MM.1S (cell line): ENCODE data around the gene ZNF618.

Source experiments
- DNase-seq: peaks from one replicate; pipeline ENCODE4 v3.0.0-alpha.2; 2015
- H2AFZ ChIP-seq: fragments of 300-600 bp; sonication (generic); 2 replicates; pipeline ENCODE4 v1.6.0; 2016; ENCODE audit warnings: antibody characterized with exemption, low read length
- H3F3A ChIP-seq: fragments of 300-600 bp; sonication (generic); 2 replicates; pipeline ENCODE4 v1.6.1; 2016; ENCODE audit warnings: mild to moderate bottlenecking, antibody characterized with exemption, low read length, moderate library complexity, mixed read lengths; ENCODE audit not compliant: insufficient read depth
- H3K27ac ChIP-seq: fragments of 300-600 bp; sonication (generic); 2 replicates; pipeline ENCODE4 v1.5.1; 2016; ENCODE audit warnings: mild to moderate bottlenecking, low read length
- H3K27me3 ChIP-seq: fragments of 300-600 bp; sonication (generic); replicated peaks from 2 replicates; pipeline ENCODE4 v1.6.0; 2016; ENCODE audit warnings: low read length; ENCODE audit not compliant: insufficient read depth
- H3K36me3 ChIP-seq: fragments of 300-600 bp; sonication (generic); replicated peaks from 2 replicates; pipeline ENCODE4 v1.6.1; 2016; ENCODE audit warnings: mild to moderate bottlenecking, low read length, mixed read lengths; ENCODE audit not compliant: insufficient read depth
- H3K4me1 ChIP-seq: fragments of 300-600 bp; sonication (generic); 2 replicates; pipeline ENCODE4 v1.6.1; 2016; ENCODE audit warnings: low read length, mixed read lengths
- H3K4me2 ChIP-seq: fragments of 300-600 bp; sonication (generic); 2 replicates; pipeline ENCODE4 v1.6.0; 2016; ENCODE audit warnings: low read depth, low read length
- H3K4me3 ChIP-seq: fragments of 300-600 bp; sonication (generic); 2 replicates; pipeline ENCODE4 v1.5.1; 2016; ENCODE audit warnings: low read length, mixed read lengths
- H3K79me2 ChIP-seq: fragments of 300-600 bp; sonication (generic); 2 replicates; pipeline ENCODE4 v1.6.1; 2016; ENCODE audit warnings: mixed run types, low read length, mixed read lengths
- H3K9ac ChIP-seq: fragments of 300-600 bp; sonication (generic); 2 replicates; pipeline ENCODE4 v1.6.1; 2016; ENCODE audit warnings: low read length, mixed read lengths
- H3K9me2 ChIP-seq: fragments of 300-600 bp; sonication (generic); replicated peaks from 2 replicates; pipeline ENCODE4 v1.6.1; 2016; ENCODE audit warnings: mild to moderate bottlenecking, low read length, mixed read lengths; ENCODE audit not compliant: insufficient read depth
- H3K9me3 ChIP-seq: fragments of 300-600 bp; sonication (generic); replicated peaks from 2 replicates; pipeline ENCODE4 v1.6.1; 2016; ENCODE audit warnings: mild to moderate bottlenecking, low read length, mixed read lengths; ENCODE audit not compliant: insufficient read depth
- H4K20me1 ChIP-seq: fragments of 300-600 bp; sonication (generic); 2 replicates; pipeline ENCODE4 v1.6.1; 2016; ENCODE audit warnings: mild to moderate bottlenecking, low read length, moderate library complexity, mixed read lengths; ENCODE audit not compliant: insufficient read depth
- EZH2 ChIP-seq: fragments of 300-600 bp; sonication (generic); optimal IDR thresholded peaks from 2 replicates; pipeline ENCODE3; 2017; ENCODE audit warnings: low read depth, mild to moderate bottlenecking, antibody characterized with exemption, low read length, mixed read lengths
- EZH2phosphoT487 ChIP-seq: fragments of 300-600 bp; sonication (generic); IDR thresholded peaks from 2 replicates; pipeline ENCODE4 v1.6.1; 2018; ENCODE audit warnings: antibody characterized with exemption, low read length
- TF ChIP-seq, protein P1 (sequence below): fragments of 300-600 bp; sonication (generic); IDR thresholded peaks from 2 replicates; pipeline ENCODE4 v1.5.1; 2016; ENCODE audit warnings: antibody characterized with exemption, low read length, mixed read lengths

Gene ZNF618

DNA sequence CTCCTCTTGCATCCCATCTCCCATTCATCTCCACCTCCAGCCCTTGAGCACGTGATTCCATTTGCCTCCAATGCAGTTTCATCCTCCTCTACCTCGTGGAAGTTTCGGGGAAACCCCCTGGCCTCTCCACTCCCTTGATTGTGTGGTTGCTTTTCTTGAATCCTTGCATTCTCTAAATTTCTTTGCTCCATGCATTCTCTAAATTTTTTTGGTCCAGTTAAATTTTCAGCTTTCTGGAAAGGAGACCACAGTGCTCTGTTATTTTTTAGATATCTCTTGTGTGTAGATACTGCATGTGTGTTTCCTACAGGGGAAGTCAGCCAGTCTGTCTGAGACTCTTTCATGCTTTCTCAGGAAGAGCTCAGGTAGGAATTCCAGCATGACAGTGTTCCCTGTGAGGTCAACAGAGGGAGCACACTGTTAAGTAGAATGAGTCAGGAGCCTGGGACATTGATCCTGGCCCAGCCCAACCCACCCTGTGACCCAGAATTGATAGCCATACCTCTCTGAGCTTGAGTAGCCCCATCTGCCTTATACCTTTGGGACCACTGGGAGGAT, 149.2 kb downstream of the ZNF618 start:
- no peaks in the 10 kb centered on the region for H3K36me3 ChIP-seq
- H4K20me1 ChIP-seq, result no peaks in the 10 kb centered on the region
- H3K9me2 ChIP-seq, result no peaks in the 10 kb centered on the region
- H3K9me3 ChIP-seq, result no peaks in the 10 kb centered on the region
- DNase-seq, result no peak
- no peaks in the 10 kb centered on the region for H3K79me2 ChIP-seq
- no peak overlapping the region for H3K27ac ChIP-seq
- no peak for TF ChIP-seq EZH2phosphoT487
- TF ChIP-seq EZH2, result no peak
- TF ChIP-seq, protein P1, sequence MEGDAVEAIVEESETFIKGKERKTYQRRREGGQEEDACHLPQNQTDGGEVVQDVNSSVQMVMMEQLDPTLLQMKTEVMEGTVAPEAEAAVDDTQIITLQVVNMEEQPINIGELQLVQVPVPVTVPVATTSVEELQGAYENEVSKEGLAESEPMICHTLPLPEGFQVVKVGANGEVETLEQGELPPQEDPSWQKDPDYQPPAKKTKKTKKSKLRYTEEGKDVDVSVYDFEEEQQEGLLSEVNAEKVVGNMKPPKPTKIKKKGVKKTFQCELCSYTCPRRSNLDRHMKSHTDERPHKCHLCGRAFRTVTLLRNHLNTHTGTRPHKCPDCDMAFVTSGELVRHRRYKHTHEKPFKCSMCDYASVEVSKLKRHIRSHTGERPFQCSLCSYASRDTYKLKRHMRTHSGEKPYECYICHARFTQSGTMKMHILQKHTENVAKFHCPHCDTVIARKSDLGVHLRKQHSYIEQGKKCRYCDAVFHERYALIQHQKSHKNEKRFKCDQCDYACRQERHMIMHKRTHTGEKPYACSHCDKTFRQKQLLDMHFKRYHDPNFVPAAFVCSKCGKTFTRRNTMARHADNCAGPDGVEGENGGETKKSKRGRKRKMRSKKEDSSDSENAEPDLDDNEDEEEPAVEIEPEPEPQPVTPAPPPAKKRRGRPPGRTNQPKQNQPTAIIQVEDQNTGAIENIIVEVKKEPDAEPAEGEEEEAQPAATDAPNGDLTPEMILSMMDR, result no peak
- no peaks in the 10 kb centered on the region for H3F3A ChIP-seq
- H3K9ac ChIP-seq, result no peak overlapping the region
- no peak overlapping the region for H3K4me3 ChIP-seq
- no peak overlapping the region for H2AFZ ChIP-seq
- H3K27me3 ChIP-seq, result no peaks in the 10 kb centered on the region
- no peaks in the 10 kb centered on the region for H3K4me1 ChIP-seq
- no peak overlapping the region for H3K4me2 ChIP-seq

DNA sequence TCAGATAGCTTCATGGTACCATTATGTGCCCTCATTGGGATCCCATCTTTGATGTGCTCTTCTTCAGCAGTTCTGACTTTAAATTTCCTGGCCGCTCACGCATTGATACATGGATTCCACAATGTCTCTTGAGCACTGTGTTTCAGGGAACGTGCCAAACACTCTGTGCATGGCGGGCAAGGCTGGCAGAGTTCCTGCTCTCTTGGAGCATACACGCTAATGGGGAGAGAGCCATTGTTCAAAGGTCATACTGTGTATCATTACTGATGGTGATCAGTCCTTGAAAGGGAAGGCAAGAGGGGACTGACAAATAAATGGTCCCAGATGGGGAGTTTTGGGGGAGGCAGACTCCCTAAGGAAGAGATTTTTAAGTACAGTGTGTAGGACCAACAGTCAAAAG, 149.7 kb downstream of the ZNF618 start:
- no peaks in the 10 kb centered on the region for H3K36me3 ChIP-seq
- H3K9me3 ChIP-seq, result no peaks in the 10 kb centered on the region
- H3K79me2 ChIP-seq, result no peaks in the 10 kb centered on the region

DNA sequence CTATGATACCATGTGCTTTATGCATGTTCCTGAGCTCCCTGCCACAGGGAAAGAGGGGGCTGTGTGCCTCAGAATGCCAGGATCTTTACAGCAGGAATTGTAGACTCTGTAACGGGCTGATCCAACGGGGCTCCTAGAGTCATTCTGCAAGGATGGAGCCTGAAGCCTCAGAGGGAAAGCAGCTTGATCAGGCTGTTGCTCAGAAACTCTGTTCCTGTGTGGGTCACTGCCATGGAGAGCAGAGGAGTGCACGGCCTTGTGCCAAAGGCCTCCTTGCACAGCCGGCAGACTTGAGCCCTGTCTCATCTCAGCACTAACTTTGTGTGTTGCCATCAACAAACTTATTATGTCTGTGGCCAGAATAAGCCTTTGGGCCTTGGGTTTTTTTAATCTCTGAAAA, 150.2 kb downstream of the ZNF618 start:
- H3K4me2 ChIP-seq, result no peak overlapping the region
- H3K36me3 ChIP-seq, result no peaks in the 10 kb centered on the region
- TF ChIP-seq EZH2, result no peak
- TF ChIP-seq, protein P1, result no peak
- TF ChIP-seq EZH2phosphoT487, result no peak

More for the DNA sequence above, 149.7 kb downstream of the ZNF618 start:
- Histone ChIP-seq H3K4me3 (no peak overlapping the region), H3K27me3 (no peaks in the 10 kb centered on the region), H3F3A (no peaks in the 10 kb centered on the region), H3K9ac (no peak overlapping the region), H3K9me2 (no peaks in the 10 kb centered on the region), H3K4me1 (no peaks in the 10 kb centered on the region), H3K27ac (no peak overlapping the region), H4K20me1 (no peaks in the 10 kb centered on the region), H2AFZ (no peak overlapping the region), H3K4me2 (no peak overlapping the region)
- TF ChIP-seq EZH2 (no peak), EZH2phosphoT487 (no peak)
- TF ChIP-seq, protein P1, result no peak
- DNase-seq, result no peak

More for the DNA sequence above, 150.2 kb downstream of the ZNF618 start:
- Histone ChIP-seq H3K9me2 (no peaks in the 10 kb centered on the region), H3F3A (no peaks in the 10 kb centered on the region), H3K9ac (no peak overlapping the region), H3K27me3 (no peaks in the 10 kb centered on the region), H3K4me1 (no peaks in the 10 kb centered on the region), H3K4me3 (no peak overlapping the region), H3K79me2 (no peaks in the 10 kb centered on the region), H4K20me1 (no peaks in the 10 kb centered on the region), H3K9me3 (no peaks in the 10 kb centered on the region), H2AFZ (no peak overlapping the region), H3K27ac (no peak overlapping the region)
- DNase-seq, result no peak
